Posterior cingulate gyrus (tissue), 11 donors: ENCODE measurements around the gene FANCM.
"Not testable (repeated sequence)": the region's sequence is repeated elsewhere in the genome, so short reads cannot be mapped to it uniquely, and the experiment has no call there.

Experiments
- DNase-seq, 10 donors: peaks; one replicate each; pipeline versions ENCODE4 v3.0.0 to v3.0.0-alpha.2; 2020 to 2021; ENCODE audit warnings: mixed read lengths in 3 of 10
- intact Hi-C: fragments of 100-400 bp; cut with DNase I; formaldehyde crosslinking; loops from one replicate; pipeline ENCODE4 v1.15.1; 2023

The FANCM gene

DNA sequence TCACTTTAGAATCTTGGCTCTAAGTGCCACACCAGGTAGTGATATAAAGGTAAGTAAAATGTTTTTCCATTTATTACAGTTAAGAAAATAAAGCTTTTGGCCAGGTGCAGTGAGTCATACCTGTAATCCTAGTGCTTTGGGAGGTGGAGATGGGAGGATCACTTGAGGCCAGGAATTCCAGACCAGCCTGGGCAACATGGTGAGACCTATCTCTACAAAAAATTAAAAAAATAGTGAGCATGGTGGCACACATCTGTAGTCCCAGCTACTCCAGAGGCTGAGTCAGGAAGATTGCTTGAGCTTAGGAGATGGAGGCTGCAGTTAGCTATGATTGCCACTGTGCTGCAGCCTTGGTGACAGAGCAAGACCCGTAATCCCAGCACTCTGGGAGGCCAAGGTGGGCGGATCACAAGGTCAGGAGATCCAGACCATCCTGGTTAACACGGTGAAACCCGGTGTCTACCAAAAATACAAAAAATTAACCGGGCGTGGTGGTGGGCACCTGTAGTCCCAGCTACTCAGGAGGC lies 5.0 kb downstream of the FANCM start:
- intact Hi-C loops = no loop called here
- no peak for DNase-seq

DNA sequence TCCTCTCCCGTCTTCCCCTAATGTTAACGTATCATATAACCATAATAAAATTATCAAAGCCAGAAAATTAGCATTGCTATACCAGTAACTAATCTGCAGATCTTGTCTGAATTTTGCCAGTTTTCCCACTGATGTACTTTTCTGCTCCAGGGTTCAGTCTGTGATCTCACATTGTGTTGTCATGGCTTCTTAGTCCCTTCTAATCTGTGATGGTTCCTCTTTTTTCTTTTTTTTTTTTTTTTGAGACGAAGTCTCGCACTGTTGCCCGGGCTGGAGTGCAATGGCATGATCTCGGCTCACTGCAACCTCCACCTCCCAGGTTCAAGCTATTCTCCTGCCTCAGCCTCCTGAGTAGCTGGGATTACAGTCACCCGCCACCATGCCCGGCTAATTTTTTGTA lies 6.4 kb downstream of the FANCM start:
- DNase-seq, intact Hi-C loops: not testable (repeated sequence)

DNA sequence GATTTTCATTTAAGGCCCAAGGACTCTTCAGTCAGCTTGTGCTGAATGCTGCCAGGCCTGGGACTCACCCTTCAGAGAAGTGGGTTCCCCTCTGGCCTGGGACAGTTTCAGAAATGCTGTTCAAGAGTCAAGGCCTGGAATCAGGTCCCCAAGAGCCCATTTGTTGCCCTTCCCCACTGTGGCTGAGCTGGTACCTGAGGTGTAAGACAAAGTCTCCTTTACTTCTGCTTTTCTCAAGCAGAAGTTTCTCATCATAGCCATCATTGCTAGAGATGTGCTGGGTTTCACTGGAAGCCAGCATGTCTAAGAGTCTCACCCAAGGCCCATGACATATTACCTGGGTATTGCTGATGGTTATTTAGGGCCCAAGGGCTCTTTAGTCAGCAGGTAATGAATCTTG lies 8.9 kb downstream of the FANCM start:
- intact Hi-C loops = no loop called here
- DNase-seq = no peak

DNA sequence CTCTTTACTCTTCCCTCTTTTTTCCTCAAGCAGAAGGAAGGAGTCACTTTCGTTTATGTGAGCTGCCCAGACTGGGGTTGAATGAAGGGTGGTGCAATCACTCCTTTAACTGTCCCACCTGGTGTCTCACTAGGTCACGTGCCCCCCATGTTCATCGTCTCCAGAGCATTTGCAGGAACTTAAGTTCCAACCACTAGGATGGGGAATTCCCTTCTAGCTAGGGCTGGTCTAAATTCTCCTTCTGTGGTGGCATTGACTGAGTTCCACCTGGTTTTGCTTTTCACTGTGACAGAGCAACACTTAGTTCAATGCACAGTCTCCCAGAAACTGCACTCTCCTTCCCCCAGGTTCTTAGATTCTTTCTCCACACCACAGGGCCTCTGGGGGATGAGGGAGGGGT lies 9.5 kb downstream of the FANCM start:
- DNase-seq = no peak
- intact Hi-C loops = no loop called here

DNA sequence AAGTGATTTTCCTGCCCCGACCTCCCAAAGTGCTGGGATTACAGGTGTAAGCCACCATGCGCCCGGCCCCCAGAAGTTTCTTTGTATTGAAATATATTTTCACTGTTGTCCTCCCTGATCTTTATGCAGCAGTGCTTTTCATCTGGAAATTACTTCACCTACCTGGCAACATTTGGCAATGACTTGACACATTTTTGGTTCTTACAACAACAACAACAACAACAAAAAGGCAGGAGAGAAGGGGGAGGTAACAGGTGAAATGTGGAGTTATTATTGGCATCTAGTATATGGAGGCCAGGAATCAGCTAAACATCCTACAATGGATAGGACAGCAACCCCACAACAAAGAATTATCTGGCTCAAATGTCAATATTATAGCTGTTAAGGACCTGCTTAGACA lies 13.9 kb downstream of the FANCM start:
- intact Hi-C loops = no loop called here
- DNase-seq = no peak

DNA sequence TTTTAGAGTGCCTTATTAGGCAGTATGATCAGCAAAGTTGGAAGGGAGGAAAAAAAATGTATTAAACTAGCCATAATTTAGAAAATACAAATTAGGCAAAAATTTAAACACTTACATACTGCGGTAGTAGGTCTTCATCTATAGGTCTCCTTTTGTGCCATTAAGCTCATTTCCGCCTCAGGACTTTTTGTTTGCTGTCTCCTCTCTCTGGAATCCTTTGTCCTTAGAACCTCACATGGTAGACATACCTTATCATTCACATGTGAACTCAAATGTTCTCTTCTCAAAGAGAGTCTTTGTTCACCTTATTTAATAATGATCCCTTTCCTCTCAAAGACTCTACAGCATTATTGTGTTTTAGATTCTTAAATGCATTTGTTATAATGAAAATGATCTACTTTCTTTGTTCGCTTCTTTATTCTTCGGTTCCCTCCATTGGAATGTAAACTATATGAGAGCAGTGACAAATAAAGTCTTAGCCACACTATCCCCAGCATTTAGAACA lies 14.7 kb downstream of the FANCM start:
- no peak for DNase-seq

DNA sequence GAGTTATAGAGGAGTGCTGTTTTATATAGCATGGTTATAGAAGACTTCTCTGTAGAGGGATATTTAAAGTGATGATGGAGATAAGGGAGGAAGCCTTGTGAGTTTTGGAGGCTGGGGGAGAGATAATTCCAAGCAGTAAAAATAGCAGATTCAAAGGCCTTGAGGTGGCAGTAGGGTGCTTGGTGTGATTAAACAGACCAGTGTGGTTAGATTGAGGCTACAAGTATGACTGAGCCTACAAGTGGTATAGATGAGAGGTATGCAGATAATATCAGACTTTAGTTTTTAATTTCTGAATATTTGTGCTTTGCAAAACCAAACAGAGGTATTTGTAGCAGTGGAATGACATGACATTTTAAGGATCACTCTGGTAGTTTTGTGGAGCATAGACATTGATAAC lies 20.3 kb downstream of the FANCM start:
- no peak for DNase-seq
- intact Hi-C loops = no loop called here

More for the DNA sequence above, 14.7 kb downstream of the FANCM start:
- intact Hi-C loops = no loop called here

DNA sequence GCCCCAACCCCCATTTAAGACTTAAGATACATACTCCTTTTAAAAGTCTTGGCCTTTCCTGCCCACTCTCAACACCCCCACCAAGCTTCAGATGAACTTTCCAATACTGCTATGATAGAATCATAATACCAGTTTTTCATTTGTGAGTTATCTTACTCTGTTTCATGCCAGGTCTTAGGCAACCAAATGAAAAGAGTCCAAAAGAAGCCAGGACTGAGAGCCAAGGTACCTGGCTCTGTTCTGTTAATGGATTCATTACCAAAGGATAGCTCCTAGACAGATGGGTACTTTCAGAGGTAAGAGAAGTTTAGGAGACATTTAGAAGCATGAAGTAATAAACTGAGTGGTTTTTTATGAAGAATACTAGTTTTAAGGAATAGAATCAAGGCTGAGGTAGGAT lies 34.2 kb downstream of the FANCM start:
- intact Hi-C loops = no loop called here
- DNase-seq = no peak

DNA sequence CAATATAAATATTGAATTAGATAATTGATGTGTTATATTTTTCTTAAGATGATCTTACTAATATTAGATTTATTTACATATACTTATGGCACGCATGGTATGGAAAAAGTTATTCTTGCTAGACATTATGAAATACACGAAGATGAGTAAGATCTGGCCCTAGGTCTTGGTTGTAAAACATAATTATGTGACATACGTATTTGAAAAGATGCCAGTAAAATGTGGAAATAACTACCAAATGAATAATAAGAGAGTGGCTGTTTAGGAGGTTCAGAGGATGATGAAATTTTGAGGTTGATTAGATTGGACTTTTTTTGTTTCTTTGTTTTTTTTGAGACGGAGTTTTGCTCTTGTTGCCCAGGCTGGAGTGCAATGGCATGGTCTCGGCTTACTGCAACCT lies 41.3 kb downstream of the FANCM start:
- intact Hi-C loops = no loop called here
- DNase-seq = no peak

DNA sequence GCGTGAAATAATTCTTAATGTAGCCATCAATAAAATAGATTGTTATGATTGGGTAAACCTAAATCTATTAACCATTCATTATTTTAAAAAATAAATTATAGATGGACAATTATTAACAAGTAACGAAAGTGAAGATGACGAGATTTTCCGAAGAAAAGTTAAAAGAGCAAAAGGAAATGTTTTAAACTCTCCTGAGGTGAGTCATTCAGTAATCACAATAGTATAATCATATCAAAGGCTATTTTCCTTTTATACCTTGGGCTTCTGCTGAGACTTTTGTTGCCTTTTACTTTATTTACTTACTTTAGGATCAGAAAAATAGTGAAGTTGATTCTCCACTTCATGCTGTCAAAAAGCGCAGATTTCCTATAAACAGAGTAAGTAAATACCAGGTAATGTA lies 45.6 kb downstream of the FANCM start:
- intact Hi-C loops = no loop called here
- no peak for DNase-seq

DNA sequence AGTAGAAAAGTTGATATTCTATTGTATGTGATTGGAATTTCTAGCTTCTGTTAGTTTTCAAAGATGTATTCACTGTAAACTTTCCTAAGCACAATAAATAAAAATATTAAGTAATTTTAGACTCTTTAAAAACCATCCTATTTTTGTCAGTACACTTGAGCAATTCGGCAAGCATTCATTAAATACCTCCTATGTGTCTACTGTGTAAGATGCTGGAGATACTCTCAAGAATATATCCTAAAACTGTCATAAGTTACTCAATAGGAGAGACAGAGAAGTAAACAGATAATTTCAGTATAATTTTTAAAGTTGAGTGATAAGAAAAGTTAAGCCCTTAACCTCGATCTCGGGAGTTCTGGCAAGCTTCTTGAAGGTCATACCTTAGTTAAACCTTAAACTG lies 46.1 kb downstream of the FANCM start:
- intact Hi-C loops = no loop called here
- DNase-seq = no peak

DNA sequence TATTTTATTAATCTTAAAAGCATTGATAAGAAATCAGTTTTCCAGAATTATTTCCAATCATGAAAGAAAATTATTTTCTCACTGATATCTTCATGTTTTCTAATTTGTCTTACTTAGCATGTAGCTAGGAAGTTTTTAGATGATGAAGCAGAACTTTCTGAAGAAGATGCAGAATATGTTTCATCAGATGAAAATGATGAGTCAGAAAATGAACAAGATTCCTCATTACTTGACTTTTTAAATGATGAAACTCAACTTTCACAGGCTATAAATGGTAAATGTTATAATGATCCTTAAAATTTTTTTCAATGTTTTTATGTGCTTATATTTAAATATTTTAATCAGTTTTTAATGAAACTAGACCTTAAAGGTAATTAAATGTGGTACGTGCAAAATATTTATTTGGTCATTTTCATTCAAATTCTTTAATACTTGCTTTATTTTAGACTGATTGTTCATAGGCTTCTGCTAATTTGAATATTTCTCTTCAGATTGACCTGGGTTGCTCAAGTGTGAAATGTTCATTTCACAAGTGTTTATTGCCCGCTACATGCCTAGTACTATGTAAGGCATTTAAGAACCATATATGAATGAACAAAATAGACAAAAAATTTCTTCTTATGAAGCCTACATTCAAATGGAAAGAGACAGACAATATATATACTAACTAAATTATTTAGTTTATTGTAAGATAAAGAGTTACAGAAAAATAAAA lies 49.5 kb downstream of the FANCM start:
- intact Hi-C loops = no loop called here
- DNase-seq = no peak

DNA sequence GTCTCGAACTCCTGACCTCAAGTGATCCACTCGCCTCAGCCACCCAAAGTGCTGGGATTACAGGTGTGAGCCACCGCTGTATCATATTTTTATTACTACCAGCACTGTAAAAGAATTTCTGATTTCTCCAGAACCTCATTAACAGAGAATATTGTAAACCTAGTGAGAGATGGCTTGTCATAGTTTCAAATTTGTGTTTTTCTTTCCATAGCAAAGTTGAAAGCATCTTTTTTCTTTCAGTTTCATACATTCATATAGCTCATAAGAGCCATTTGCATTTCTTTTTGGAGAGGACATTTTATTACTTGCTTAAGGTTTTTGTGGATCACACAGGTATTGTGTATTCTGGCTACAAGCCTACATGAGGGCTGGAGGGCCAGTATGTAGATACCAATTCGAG lies 59.2 kb downstream of the FANCM start:
- no peak for DNase-seq
- intact Hi-C loops = no loop called here

DNA sequence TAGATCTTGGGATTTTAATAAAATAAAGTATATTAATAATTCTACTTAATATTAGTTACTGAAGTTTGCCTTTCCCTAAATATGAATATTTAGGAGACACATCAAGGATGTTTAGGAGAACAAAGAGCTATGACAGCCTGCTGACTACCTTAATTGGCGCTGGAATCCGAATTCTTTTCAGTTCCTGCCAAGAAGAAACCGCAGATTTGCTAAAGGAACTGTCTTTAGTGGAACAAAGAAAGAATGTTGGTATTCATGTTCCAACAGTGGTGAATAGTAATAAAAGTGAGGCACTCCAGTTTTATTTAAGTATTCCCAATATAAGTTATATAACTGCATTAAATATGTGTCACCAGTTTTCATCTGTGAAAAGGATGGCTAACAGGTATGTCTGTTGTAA lies 62.8 kb downstream of the FANCM start:
- intact Hi-C loops = no loop called here
- DNase-seq = no peak

DNA sequence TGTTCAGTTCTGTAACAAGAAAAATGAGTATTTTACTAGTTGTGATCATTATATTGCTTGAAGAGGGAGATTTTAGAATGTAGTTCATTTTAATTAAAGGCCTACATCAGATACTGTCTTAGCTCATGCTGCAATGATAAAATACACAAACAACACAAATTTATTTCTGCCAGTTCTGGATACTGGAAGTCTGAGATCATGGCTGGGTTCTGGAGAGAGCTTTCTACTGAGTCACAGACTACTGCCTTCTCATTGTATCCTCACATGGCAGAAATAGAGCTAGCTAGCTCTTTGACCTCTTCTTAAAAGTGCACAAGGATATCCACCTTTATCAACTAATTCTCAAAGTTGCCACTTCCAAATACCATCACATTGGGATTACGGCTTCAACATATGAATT lies 63.5 kb downstream of the FANCM start:
- intact Hi-C loops = no loop called here
- no peak for DNase-seq

DNA sequence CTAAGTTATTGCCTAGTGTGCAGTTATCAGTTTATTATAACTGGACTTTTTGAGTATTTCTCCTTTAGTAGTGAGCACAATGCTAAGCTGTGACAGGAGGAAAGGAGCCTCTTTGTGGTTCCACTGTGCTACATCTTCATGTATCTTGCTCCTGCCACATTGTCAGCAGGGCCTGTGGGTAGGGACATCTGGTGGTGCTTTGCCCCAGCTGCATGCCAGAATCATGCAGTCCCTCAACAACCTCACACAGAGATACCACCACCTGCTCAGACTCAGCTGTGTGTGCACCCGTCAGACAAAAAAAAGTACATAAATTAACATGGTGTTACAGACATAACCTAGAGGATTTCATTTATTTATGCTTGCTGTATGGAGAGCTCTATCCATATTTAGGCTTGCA lies 66.2 kb downstream of the FANCM start:
- DNase-seq = peak in 5 of 10 donors; percentile 3 to 82 (median 25)
- intact Hi-C loops = no loop called here

DNA sequence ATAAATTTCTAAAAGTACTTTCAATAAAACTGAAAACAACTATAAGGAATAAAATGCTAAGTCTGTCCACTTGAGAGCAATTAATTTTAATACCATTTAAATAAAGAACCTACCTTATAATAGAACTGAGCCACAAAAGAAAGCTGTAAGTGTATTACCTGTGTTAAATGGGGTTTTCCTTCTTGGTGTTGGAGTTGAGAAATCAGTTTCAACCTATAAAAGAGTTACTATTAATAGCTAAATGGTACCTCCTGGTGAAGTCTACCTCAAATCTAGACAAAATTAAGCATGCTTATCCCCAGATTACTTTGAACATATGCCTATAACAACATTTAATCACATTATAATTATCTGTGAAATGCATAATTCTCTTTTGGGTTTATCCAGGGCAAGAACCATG lies 68.5 kb downstream of the FANCM start:
- no peak for DNase-seq
- intact Hi-C loops = no loop called here

DNA sequence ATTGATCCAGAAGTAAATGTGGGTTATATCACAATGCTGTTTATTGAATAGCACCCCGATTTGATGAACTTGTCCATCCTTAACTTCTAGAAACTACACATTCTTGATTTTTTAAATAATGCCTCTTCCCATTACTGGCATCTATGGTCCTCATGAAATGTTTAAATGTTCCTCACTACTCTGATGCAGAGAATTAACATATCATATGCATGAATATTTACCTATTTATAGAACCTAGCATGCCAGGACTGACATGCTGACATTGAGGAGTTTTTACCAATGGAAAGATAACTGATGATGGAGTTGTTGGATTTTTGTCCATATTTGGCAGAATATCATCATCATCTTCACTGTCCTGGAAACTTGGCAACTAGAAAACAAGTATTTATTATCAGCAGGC lies 74.4 kb downstream of the FANCM start:
- intact Hi-C loops = no loop called here
- no peak for DNase-seq

DNA sequence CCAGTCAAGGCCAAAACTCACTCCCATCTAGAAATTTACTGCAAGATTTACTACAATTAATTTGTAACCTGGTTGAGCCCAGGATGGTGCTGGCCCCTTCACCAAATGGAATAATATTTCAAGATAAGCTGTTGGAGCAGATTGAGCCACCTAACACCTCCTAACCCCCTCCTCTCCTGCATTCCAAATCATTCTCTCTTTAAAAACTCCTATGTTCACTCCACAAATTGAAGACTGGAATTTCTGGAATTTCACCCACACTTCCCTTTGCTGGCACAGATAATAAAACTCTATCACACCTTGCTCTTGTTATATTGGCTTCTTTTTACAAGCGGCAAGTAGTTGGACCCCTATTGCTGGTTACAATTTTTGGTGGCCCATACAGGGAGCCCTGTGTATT lies 75.6 kb downstream of the FANCM start:
- intact Hi-C loops = no loop called here
- no peak for DNase-seq

DNA sequence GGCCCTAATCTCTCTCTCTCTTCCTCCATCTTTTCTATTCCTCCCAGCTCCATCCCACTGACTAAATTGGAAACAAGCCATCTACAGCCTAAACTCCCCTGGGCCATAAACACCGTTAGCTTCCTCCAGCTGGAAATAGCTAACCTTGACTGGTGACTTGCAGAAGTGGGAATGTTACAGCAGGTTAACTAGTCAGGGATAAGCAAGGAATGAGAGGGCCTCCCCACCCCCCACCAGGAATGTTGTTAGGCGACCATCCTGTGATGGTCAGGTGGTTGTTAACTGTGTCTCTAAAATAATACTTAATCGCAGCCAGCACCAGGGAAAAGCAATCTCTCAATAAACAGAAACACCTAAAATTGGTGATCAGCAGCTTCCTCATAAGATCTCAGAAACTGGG lies 76.5 kb downstream of the FANCM start:
- DNase-seq = no peak
- intact Hi-C loops = no loop called here

DNA sequence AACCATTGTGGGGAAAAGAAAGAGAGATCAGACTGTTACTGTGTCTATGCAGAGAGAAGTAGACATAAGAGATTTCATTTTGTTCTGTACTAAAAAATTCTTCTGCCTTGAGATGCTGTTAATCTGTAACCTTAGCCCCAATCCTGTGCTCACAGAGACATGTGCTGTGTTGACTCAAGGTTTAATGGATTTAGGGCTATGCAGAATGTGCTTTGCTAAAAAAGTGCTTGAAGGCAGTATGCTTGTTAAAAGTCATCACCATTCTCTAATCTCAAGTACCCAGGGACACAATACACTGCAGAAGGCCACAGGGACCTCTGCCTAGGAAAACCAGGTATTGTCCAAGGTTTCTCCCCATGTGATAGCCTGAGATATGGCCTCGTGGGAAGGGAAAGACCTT lies 78.0 kb downstream of the FANCM start:
- intact Hi-C loops = not testable (repeated sequence)

DNA sequence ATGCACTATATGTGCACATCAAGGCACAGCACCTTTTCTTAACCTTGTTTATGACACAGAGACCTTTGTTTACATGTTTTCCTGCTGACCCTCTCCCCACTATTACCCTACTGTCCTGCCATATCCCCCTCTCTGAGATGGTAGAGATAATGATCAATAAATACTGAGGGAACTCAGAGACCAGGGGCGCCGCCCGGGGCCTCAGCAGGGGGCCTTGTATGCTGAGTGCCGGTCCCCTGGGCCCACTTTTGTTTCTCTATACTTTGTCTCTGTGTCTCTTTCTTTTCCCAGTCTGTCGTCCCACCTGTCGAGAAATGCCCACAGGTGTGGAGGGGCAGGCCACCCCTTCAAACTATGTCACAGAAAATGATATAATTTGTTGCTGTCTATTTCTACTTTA lies 78.6 kb downstream of the FANCM start:
- DNase-seq, intact Hi-C loops: not testable (repeated sequence)

More for the DNA sequence above, 78.0 kb downstream of the FANCM start:
- DNase-seq = not testable (repeated sequence)
